Esophagus (tissue), 2 donors: Measurements from ENCODE around the gene ACBD5. TPM values are rescaled to one million over a fixed set of nuclear protein-coding genes. Genes with fewer than 3 reads are reported as not detected.
"Not testable (repeated sequence)": the region's sequence is repeated elsewhere in the genome, so short reads cannot be mapped to it uniquely, and the experiment has no call there.

Experiments used
- H3K27ac ChIP-seq, 2 donors: one replicate each; pipeline ENCODE4 v1.5.1; 2013; ENCODE audit warnings: low read depth in 2 of 2, mild to moderate bottlenecking in 2 of 2, inconsistent platforms in 1 of 2, low read length in 1 of 2, moderate library complexity in 1 of 2
- H3K27me3 ChIP-seq, 2 donors: one replicate each; pipeline ENCODE4 v1.6.1; 2013; ENCODE audit warnings: low read length in 2 of 2, control low read depth in 1 of 2, mild to moderate bottlenecking in 1 of 2; ENCODE audit not compliant: insufficient read depth in 2 of 2, control insufficient read depth in 1 of 2
- H3K36me3 ChIP-seq, 2 donors: one replicate each; pipeline ENCODE4 v1.6.1; 2013; ENCODE audit warnings: low read length in 1 of 2; ENCODE audit not compliant: control insufficient read depth in 2 of 2, insufficient read depth in 2 of 2
- H3K4me1 ChIP-seq, 2 donors: one replicate each; pipeline ENCODE4 v1.6.1; 2013; ENCODE audit warnings: low read length in 1 of 2; ENCODE audit not compliant: control insufficient read depth in 2 of 2, insufficient read depth in 2 of 2
- H3K4me3 ChIP-seq, 2 donors: one replicate each; pipeline ENCODE4 v1.5.1; 2013; ENCODE audit warnings: low read length in 2 of 2, mild to moderate bottlenecking in 2 of 2, low read depth in 1 of 2, moderate library complexity in 1 of 2
- H3K9me3 ChIP-seq, 2 donors: one replicate each; pipeline ENCODE4 v1.6.1; 2013; ENCODE audit warnings: mild to moderate bottlenecking in 2 of 2, low read depth in 1 of 2, low read length in 1 of 2, moderate library complexity in 1 of 2; ENCODE audit not compliant: control insufficient read depth in 2 of 2, insufficient read depth in 1 of 2
- WGBS, 2 donors: extraction: QIAGEN DNeasy Blood & Tissue Kit; methylation state at CpG; one replicate each; pipeline ENCODE4 v1.1.7; 2013; 5-methylcytosine and 5-hydroxymethylcytosine counted together
- polyA plus RNA-seq, 2 donors: library from polyadenylated mRNA; stranded (reverse); fragments of 200-250 nt; gene quantifications; one replicate each; pipeline ENCODE4 v1.2.3, GENCODE V29; 2013
- donor health status: healthy with polysubstance abuse.
- donor health status: Bipolar disorder and iron deficiency.

Gene ACBD5
- polyA plus RNA-seq, 2 donors = 6.3 to 6.8 TPM

GRCh38 chr10:27156566-27156965 is 84.0 kb downstream of the ACBD5 start:
- Histone ChIP-seq H3K27ac (peak overlapping the region; percentile 40 to 100), H3K4me3 (peak overlapping the region; percentile 2 to 82)
- not testable (repeated sequence) for H3K36me3 ChIP-seq, H3K27me3 ChIP-seq, H3K4me1 ChIP-seq, H3K9me3 ChIP-seq
- 83 to 85% methylated on average over 17 of the region's 17 CpGs for WGBS, 2 donors

GRCh38 chr10:27155066-27155754 is 85.4 kb downstream of the ACBD5 start, which contains the start of gene MASTL:
MASTL (plus strand) TSS chr10:27155352; CDS start chr10:27155427, 75 bp downstream.
- H3K4me3 ChIP-seq = peak within 1 kb of the TSS; percentile 82 to 88
- H3K36me3 ChIP-seq = no peaks in the 10 kb centered on the region
- H3K9me3 ChIP-seq = no peaks in the 10 kb centered on the region
- 0% methylated on average over 54 to 55 of the region's 55 CpGs for WGBS, 2 donors
- H3K27me3 ChIP-seq = no peaks in the 10 kb centered on the region
- no peaks in the 10 kb centered on the region for H3K4me1 ChIP-seq
- H3K27ac ChIP-seq = peak within 1 kb of the TSS; percentile 100

GRCh38 chr10:27153845-27154193 is 86.8 kb downstream of the ACBD5 start:
- no peaks in the 10 kb centered on the region for H3K36me3 ChIP-seq
- no peaks in the 10 kb centered on the region for H3K27me3 ChIP-seq
- H3K4me3 ChIP-seq = peak overlapping the region; percentile 82 to 88
- H3K4me1 ChIP-seq = no peaks in the 10 kb centered on the region
- peak overlapping the region; percentile 100 for H3K27ac ChIP-seq
- no peaks in the 10 kb centered on the region for H3K9me3 ChIP-seq
- WGBS, 2 donors = 0% methylated on average over 18 of the region's 18 CpGs

GRCh38 chr10:27153329-27153728 is 87.3 kb downstream of the ACBD5 start:
- H3K4me1 ChIP-seq = no peaks in the 10 kb centered on the region
- H3K36me3 ChIP-seq = peaks cover 0 to under 1% of the 10 kb centered on the region in 2 donors
- no peaks in the 10 kb centered on the region for H3K27me3 ChIP-seq
- WGBS, 2 donors = 3 to 4% methylated on average over 6 of the region's 6 CpGs
- H3K9me3 ChIP-seq = no peaks in the 10 kb centered on the region
- H3K27ac ChIP-seq = no peak overlapping the region
- peak overlapping the region; percentile 82 to 88 for H3K4me3 ChIP-seq

GRCh38 chr10:27152687-27153086 is 87.9 kb downstream of the ACBD5 start:
- Histone ChIP-seq H3K27ac (no peak overlapping the region), H3K36me3 (peaks cover under 1 to 4% of the 10 kb centered on the region in 2 donors), H3K4me3 (peak overlapping the region in 1 of 2 donors; percentile 82), H3K27me3 (no peaks in the 10 kb centered on the region), H3K9me3 (no peaks in the 10 kb centered on the region), H3K4me1 (no peaks in the 10 kb centered on the region)

GRCh38 chr10:27150261-27150660 is 90.3 kb downstream of the ACBD5 start:
- H3K36me3 ChIP-seq = peaks cover 8 to 9% of the 10 kb centered on the region in 2 donors
- H3K27ac ChIP-seq = no peak overlapping the region
- 73 to 86% methylated on average over 1 of the region's 1 CpG for WGBS, 2 donors
- no peaks in the 10 kb centered on the region for H3K27me3 ChIP-seq
- no peaks in the 10 kb centered on the region for H3K4me1 ChIP-seq
- no peaks in the 10 kb centered on the region for H3K9me3 ChIP-seq
- H3K4me3 ChIP-seq = no peak overlapping the region

- Histone ChIP-seq H3K27me3 (no peaks in the 10 kb centered on the region), H3K36me3 (peaks cover 8 to 9% of the 10 kb centered on the region in 2 donors), H3K27ac (no peak overlapping the region), H3K9me3 (no peaks in the 10 kb centered on the region), H3K4me3 (no peak overlapping the region), H3K4me1 (no peaks in the 10 kb centered on the region)
- 82 to 87% methylated on average over 5 of the region's 5 CpGs for WGBS, 2 donors
These were observed 92.9 kb downstream of the ACBD5 start for GRCh38 chr10:27147701-27148100.

GRCh38 chr10:27145937-27146336 is 94.7 kb downstream of the ACBD5 start:
- no peaks in the 10 kb centered on the region for H3K27me3 ChIP-seq

More at GRCh38 chr10:27145937-27146336, 94.7 kb downstream of the ACBD5 start:
- Histone ChIP-seq H3K36me3 (peaks cover 8 to 9% of the 10 kb centered on the region in 2 donors), H3K4me3 (no peak overlapping the region), H3K9me3 (no peaks in the 10 kb centered on the region), H3K4me1 (no peaks in the 10 kb centered on the region), H3K27ac (no peak overlapping the region)
